Limb (tissue), 2 donors: Measurements from ENCODE around the gene GPR4.
A peak's percentile ranks its signal among the peaks of the same experiment; 100 is the strongest.
"Not testable (repeated sequence)": the region's sequence is repeated elsewhere in the genome, so short reads cannot be mapped to it uniquely, and the experiment has no call there.

Experiments used
- DNase-seq, 2 donors: peaks; one replicate each; pipeline ENCODE4 v3.0.0-alpha.2; 2016; ENCODE audit errors: extremely low spot score in 2 of 2

The GPR4 gene

GRCh38 chr19:45623984-45624383, 22.0 kb upstream of the GPR4 start:
- DNase-seq: no peak

- no peak for DNase-seq
These were observed 20.0 kb upstream of the GPR4 start for GRCh38 chr19:45621976-45622503.

GRCh38 chr19:45621389-45621788, 19.4 kb upstream of the GPR4 start:
- no peak for DNase-seq

GRCh38 chr19:45616704-45617017, 14.6 kb upstream of the GPR4 start:
- peak in 1 of 2 donors; percentile 45 for DNase-seq

GRCh38 chr19:45615795-45616703, 14.0 kb upstream of the GPR4 start:
- DNase-seq: peak; percentile 84 to 95

GRCh38 chr19:45615056-45615455, 13.0 kb upstream of the GPR4 start:
- not testable (repeated sequence) for DNase-seq

- no peak for DNase-seq
These were observed 12.1 kb upstream of the GPR4 start for GRCh38 chr19:45613926-45614725.

- DNase-seq: no peak
These were observed 6.9 kb upstream of the GPR4 start for GRCh38 chr19:45608948-45609347.

- DNase-seq: peak; percentile 71 to 88
These were observed 5.3 kb upstream of the GPR4 start for GRCh38 chr19:45607071-45608029.

- no peak for DNase-seq
These were observed 897 bp downstream of the GPR4 start for GRCh38 chr19:45601115-45601514.

- no peak for DNase-seq
These were observed 1.6 kb downstream of the GPR4 start for GRCh38 chr19:45600340-45600885.

- no peak for DNase-seq
These were observed 2.7 kb downstream of the GPR4 start for GRCh38 chr19:45599286-45599685.

- DNase-seq: no peak
These were observed 3.6 kb downstream of the GPR4 start for GRCh38 chr19:45598267-45599001.

GRCh38 chr19:45597425-45598111, 4.4 kb downstream of the GPR4 start:
- no peak for DNase-seq

- no peak for DNase-seq
These were observed 6.2 kb downstream of the GPR4 start for GRCh38 chr19:45595814-45596213.

- no peak for DNase-seq
These were observed 8.5 kb downstream of the GPR4 start for GRCh38 chr19:45593520-45593919.

- DNase-seq: no peak
These were observed 9.6 kb downstream of the GPR4 start for GRCh38 chr19:45592366-45592765.

- no peak for DNase-seq
These were observed 10.4 kb downstream of the GPR4 start for GRCh38 chr19:45591638-45592005.

GRCh38 chr19:45591004-45591637, 10.9 kb downstream of the GPR4 start:
- no peak for DNase-seq
